K562 (cell line): ENCODE results near the gene C13orf46. TPM values are rescaled to one million over a fixed set of nuclear protein-coding genes. Genes with fewer than 3 reads are reported as not detected.

Experiments
- ATAC-seq: fragments of 200-7000 bp; cut with Tn5 transposase; 3 replicates; pipeline ENCODE4 v1.9.1; 2020; ENCODE audit warnings: moderate library complexity
- BruUV-seq: library from RNA; stranded (reverse); fragments of 400-500 nt; replicated peaks from 2 replicates; lab custom pipeline; 2021; lab: Mats Ljungman, UMichigan
- CTCF ChIA-PET: fragments of 300-600 bp; formaldehyde crosslinking; extraction: SDS; loops from one replicate; lab custom pipeline; 2021; ENCODE audit warnings: low intra/inter-chr PET ratio; lab: Yijun Ruan, JAX
- POLR2A ChIA-PET: fragments of 300-600, 350-650 bp; sonication (Branson Sonifier 250); formaldehyde crosslinking; extraction: SDS; loops from one replicate; lab custom pipeline; 2021; ENCODE audit warnings: antibody characterized with exemption, inconsistent platforms; lab: Yijun Ruan, JAX
- DNase-seq, 4 experiments: peaks; one replicate each; pipeline versions ENCODE4 v3.0.0 to v3.0.0-alpha.2; 2011 to 2018; ENCODE audit warnings: low spot score in 3 of 4, mixed read lengths in 3 of 4; ENCODE audit errors: extremely low read depth in 1 of 4
- FAIRE-seq: peaks from 2 replicates; lab custom pipeline; 2011; peaks lifted over from hg19 to GRCh38; lab: Jason Lieb, UNC
- H2AFZ ChIP-seq: 2 replicates; pipeline ENCODE4 v1.6.0; 2011; ENCODE audit warnings: low read depth, low read length, control low read depth, inconsistent platforms
- H3K27ac ChIP-seq: fragments of 200-600 bp; 3 replicates; pipeline ENCODE4 v1.8.0; 2011; ENCODE audit warnings: low read depth, mild to moderate bottlenecking, control low read depth, inconsistent platforms, low read length, moderate library complexity, mixed read lengths; ENCODE audit errors: extremely low read depth
- H3K27me3 ChIP-seq, 2 experiments: fragments of 300-600 bp in 1 of 2; 2 replicates in 1 of 2; 3 replicates in 1 of 2; pipeline versions ENCODE4 v1.6.0 to v1.8.0; 2011; ENCODE audit warnings: inconsistent platforms in 2 of 2, low read length in 2 of 2, mild to moderate bottlenecking in 1 of 2, mixed read lengths in 1 of 2, moderate library complexity in 1 of 2; ENCODE audit not compliant: control insufficient read depth in 2 of 2, insufficient read depth in 2 of 2
- H3K36me3 ChIP-seq: fragments of 300-600 bp; 3 replicates; pipeline ENCODE4 v1.8.0; 2011; ENCODE audit warnings: mild to moderate bottlenecking, low read length, inconsistent platforms; ENCODE audit not compliant: control insufficient read depth, insufficient read depth
- H3K4me1 ChIP-seq, 2 experiments: fragments of 200-600 bp in 1 of 2; replicated peaks in 1 of 2; 2 replicates in 1 of 2; 3 replicates in 1 of 2; pipeline versions ENCODE4 v1.5.1 to v1.8.0; 2011; ENCODE audit warnings: inconsistent platforms in 2 of 2, low read length in 2 of 2, mild to moderate bottlenecking in 1 of 2, mixed read lengths in 1 of 2, moderate library complexity in 1 of 2; ENCODE audit not compliant: control insufficient read depth in 2 of 2, insufficient read depth in 2 of 2
- H3K4me2 ChIP-seq: 2 replicates; pipeline ENCODE4 v1.6.1; 2011; ENCODE audit warnings: low read length, control low read depth, inconsistent platforms, mixed read lengths; ENCODE audit not compliant: insufficient read depth
- H3K4me3 ChIP-seq: fragments of 200-600 bp; sonication (generic), shearing (Covaris generic); 2 replicates; pipeline ENCODE4 v1.5.1; 2016; ENCODE audit warnings: control low read depth, inconsistent platforms
- H3K79me2 ChIP-seq: fragments of 200-600 bp; 3 replicates; pipeline ENCODE4 v1.8.0; 2011; ENCODE audit warnings: low read length, inconsistent platforms; ENCODE audit not compliant: control insufficient read depth, insufficient read depth
- H3K9ac ChIP-seq, 2 experiments: 2 replicates each; pipeline versions ENCODE4 v1.6.0 to v1.6.1; 2011; ENCODE audit warnings: low read depth in 2 of 2, low read length in 2 of 2, control low read depth in 1 of 2, inconsistent platforms in 1 of 2, mild to moderate bottlenecking in 1 of 2, mixed read lengths in 1 of 2; ENCODE audit not compliant: insufficient read depth in 1 of 2
- H3K9me1 ChIP-seq: one replicate; pipeline ENCODE4 v1.6.0; 2011; ENCODE audit warnings: inconsistent platforms, mild to moderate bottlenecking, low read length, moderate library complexity; ENCODE audit not compliant: control insufficient read depth, insufficient read depth
- H3K9me3 ChIP-seq: replicated peaks from 2 replicates; pipeline ENCODE4 v1.5.1; 2011; ENCODE audit warnings: low read depth, low read length, inconsistent platforms; ENCODE audit not compliant: control insufficient read depth, insufficient read depth
- H4K20me1 ChIP-seq: replicated peaks from 2 replicates; pipeline ENCODE4 v1.6.1; 2011; ENCODE audit warnings: low read length, inconsistent platforms, mixed read lengths; ENCODE audit not compliant: control insufficient read depth, insufficient read depth
- ATF2 ChIP-seq: sonication (generic); formaldehyde crosslinking; IDR thresholded peaks from 2 replicates; pipeline ENCODE4 v1.8.1; 2022; ENCODE audit warnings: missing genetic modification reagents
- ATF3 ChIP-seq, 2 experiments: fragments of 450-650 bp in 1 of 2; sonication (generic) in 1 of 2; formaldehyde crosslinking in 1 of 2; IDR thresholded peaks in 1 of 2; conservative IDR thresholded peaks in 1 of 2; 2 replicates each; pipeline versions ENCODE4 v1.6.1 to v1.8.1; 2016 to 2023; ENCODE audit warnings: mild to moderate bottlenecking in 2 of 2, moderate library complexity in 2 of 2, inconsistent platforms in 1 of 2, missing genetic modification reagents in 1 of 2
- CBX3 ChIP-seq, 2 experiments: IDR thresholded peaks; 1 replicate in 1 of 2; 2 replicates in 1 of 2; pipeline ENCODE4 v1.6.1; 2012; ENCODE audit warnings: inconsistent platforms in 2 of 2, low read length in 2 of 2, borderline replicate concordance in 1 of 2, control low read depth in 1 of 2
- CXXC5 ChIP-seq: fragments of 250-450 bp; sonication (Bioruptor Pico); IDR thresholded peaks from 2 replicates; pipeline ENCODE4 v1.8.0; 2022; ENCODE audit warnings: inconsistent platforms, mild to moderate bottlenecking, moderate library complexity
- EHMT2 ChIP-seq: fragments of 450-650 bp; IDR thresholded peaks from 2 replicates; pipeline ENCODE4 v1.6.1; 2018; ENCODE audit warnings: antibody characterized with exemption
- FOXA3 ChIP-seq, 2 experiments: fragments of 450-650 bp in 1 of 2; sonication (generic) in 1 of 2; formaldehyde crosslinking; IDR thresholded peaks in 1 of 2; conservative IDR thresholded peaks in 1 of 2; 2 replicates each; pipeline versions ENCODE4 v1.4.0 to v1.8.0; 2020 to 2022; ENCODE audit warnings: mild to moderate bottlenecking in 2 of 2, missing genetic modification reagents in 1 of 2
- NEUROD1 ChIP-seq: fragments of 150-350 bp; IDR thresholded peaks from 2 replicates; pipeline ENCODE4 v1.6.1; 2014; ENCODE audit warnings: borderline replicate concordance, low read length, low read depth; ENCODE audit not compliant: partially characterized antibody
- PHB ChIP-seq: fragments of 250-450 bp; sonication (Bioruptor Pico); IDR thresholded peaks from 2 replicates; pipeline ENCODE4 v1.5.0; 2021
- PHTF2 ChIP-seq: fragments of 250-450 bp; sonication (Bioruptor Pico); IDR thresholded peaks from 2 replicates; pipeline ENCODE4 v1.5.0; 2021; ENCODE audit warnings: mild to moderate bottlenecking
- PTBP1 ChIP-seq: fragments of 200-400 bp; formaldehyde crosslinking; IDR thresholded peaks from 2 replicates; pipeline ENCODE4 v1.6.1; 2017; ENCODE audit warnings: low read depth, low read length
- RUNX1 ChIP-seq: sonication (generic); IDR thresholded peaks from 2 replicates; pipeline ENCODE4 v1.6.1; 2016; ENCODE audit warnings: antibody characterized with exemption, low read depth
- ZBTB9 ChIP-seq: fragments of 450-650 bp; formaldehyde crosslinking; IDR thresholded peaks from 2 replicates; pipeline ENCODE4 v1.4.0; 2020; ENCODE audit warnings: mild to moderate bottlenecking, moderate library complexity
- ZNF23 ChIP-seq: fragments of 250-450 bp; sonication (Bioruptor Pico); IDR thresholded peaks from 2 replicates; pipeline ENCODE4 v1.4.0; 2020; ENCODE audit warnings: mild to moderate bottlenecking
- ZNF347 ChIP-seq: fragments of 450-650 bp; formaldehyde crosslinking; IDR thresholded peaks from 2 replicates; pipeline ENCODE4 v1.4.0; 2020; ENCODE audit warnings: low read depth, mild to moderate bottlenecking, moderate library complexity
- ZNF395 ChIP-seq: fragments of 200-800 bp; sonication (Bioruptor generic); IDR thresholded peaks from 2 replicates; pipeline ENCODE4 v1.6.1; 2017; ENCODE audit warnings: missing genetic modification characterization, missing compliant biosample characterization
- ZNF445 ChIP-seq: fragments of 250-450 bp; sonication (Bioruptor Pico); IDR thresholded peaks from 2 replicates; pipeline ENCODE4 v1.4.0; 2020; ENCODE audit warnings: low read depth, mild to moderate bottlenecking, moderate library complexity
- ZNF507 ChIP-seq: conservative IDR thresholded peaks from 2 replicates; pipeline ENCODE4 v1.6.1; 2017; ENCODE audit warnings: missing genetic modification characterization, missing compliant biosample characterization
- ZNF551 ChIP-seq: fragments of 250-450 bp; sonication (Bioruptor Pico); IDR thresholded peaks from 2 replicates; pipeline ENCODE4 v1.5.0; 2021; ENCODE audit warnings: mild to moderate bottlenecking, moderate library complexity
- ZNF699 ChIP-seq: fragments of 250-450 bp; sonication (Bioruptor Pico); IDR thresholded peaks from 2 replicates; pipeline ENCODE4 v1.8.0; 2021; ENCODE audit warnings: mild to moderate bottlenecking, moderate library complexity; ENCODE audit not compliant: insufficient replicate concordance
- WGBS: fragments of 100-300 bp; shearing (Covaris generic); methylation state at CpG from one replicate; pipeline ENCODE4 v1.1.6; 2016; ENCODE audit warnings: low coverage, mixed read lengths; ENCODE audit not compliant: insufficient coverage; ENCODE audit errors: missing lambda C conversion rate; 5-methylcytosine and 5-hydroxymethylcytosine counted together
- in situ Hi-C: fragments of 300-500 bp; cut with MboI; formaldehyde crosslinking; loops from 4 replicates; pipeline ENCODE4 v1.15.0; 2018; ENCODE audit warnings: inconsistent platforms, mixed read lengths
- intact Hi-C: fragments of 100-400 bp; cut with micrococcal nuclease; formaldehyde crosslinking; loops from 2 replicates; pipeline ENCODE4 v1.14.2; 2022
- polyA plus RNA-seq, 8 experiments: library from polyadenylated mRNA; depleted of rRNA in 4 of 8; stranded (reverse) in 5 of 8; unstranded in 3 of 8; fragments of >200 nt; fragmentation: Nextera tagmentation in 2 of 8; fragmentation: Illumina TruSeq in 1 of 8; extraction: Ambion mirVana in 2 of 8; extraction: Trizol in 1 of 8; gene quantifications; 2 replicates each; pipeline versions ENCODE4 v1.2.1 to v1.2.3, GENCODE V29; 2011 to 2014; ENCODE audit warnings: inconsistent platforms in 1 of 8, missing spikeins in 1 of 8
- total RNA-seq, 7 experiments: library from RNA; depleted of rRNA in 6 of 7; stranded (reverse); fragments of >200 nt in 6 of 7; fragmentation: Illumina TruSeq in 2 of 7; extraction: Trizol in 2 of 7; gene quantifications; 2 replicates each; pipeline versions ENCODE4 v1.2.1 to v1.2.3, GENCODE V29; 2011 to 2021; ENCODE audit warnings: low replicate concordance in 1 of 7

C13orf46 gene
- total and polyA plus RNA-seq, 9 of the 15 experiments (the other 6 are each of a cell fraction or from before 2014, with no cell fraction given), result 0.04 to 0.24 (median 0.05) TPM; not detected in 4

- CTCF ChIA-PET, result no interaction called here
- Histone ChIP-seq H2AFZ (no peak overlapping the region), H3K9me3 (no peaks in the 10 kb centered on the region), H3K27ac (no peak overlapping the region), H3K36me3 (no peaks in the 10 kb centered on the region), H3K79me2 (no peaks in the 10 kb centered on the region), H3K4me3 (no peak overlapping the region), H4K20me1 (no peaks in the 10 kb centered on the region), H3K4me1 (peaks cover 4 to 34% of the 10 kb centered on the region in 2 experiments; a peak in 4 of 5 replicates), H3K27me3 (no peaks in the 10 kb centered on the region), H3K9ac (no peak overlapping the region), H3K4me2 (no peak overlapping the region), H3K9me1 (no peaks in the 10 kb centered on the region)
- BruUV-seq, result no TSS peak
- TF ChIP-seq RUNX1 (no peak), PTBP1 (no peak), CXXC5 (CRISPR knock-in tag) (no peak), ZNF347 (no peak), CBX3 (IDR thresholded peaks at IDR 0.05; ENCODE audit: borderline replicate concordance in 1 of 2, low read length in 2 of 2) (no peak), ZNF395 (CRISPR knock-in tag) (no peak), FOXA3 (CRISPR knock-in tag; conservative IDR thresholded peaks at IDR 0.05 in 1 of 2, IDR thresholded peaks at IDR 0.05 in 1 of 2) (no peak), ZNF551 (CRISPR knock-in tag) (no peak), ZNF507 (tag) (no peak), ATF2 (CRISPR knock-in tag) (no peak), PHTF2 (CRISPR knock-in tag) (no peak), EHMT2 (no peak), ZNF445 (CRISPR knock-in tag) (no peak), ZBTB9 (CRISPR knock-in tag) (no peak), NEUROD1 (no peak), ZNF699 (CRISPR knock-in tag) (no peak), ZNF23 (no peak), ATF3 (IDR thresholded peaks at IDR 0.05) (no peak), ATF3 (CRISPR knock-in tag; conservative IDR thresholded peaks at IDR 0.05) (no peak), PHB (no peak)
- no peak for DNase-seq
- intact Hi-C loops, result no loop called here
- 40% methylated on average over 1 of the region's 29 CpGs for WGBS
- in situ Hi-C loops, result no loop called here
- POLR2A ChIA-PET, result no interaction called here
- ATAC-seq, result no peak
- no peak for FAIRE-seq
These were observed 18.6 kb downstream of the C13orf46 start for GRCh38 chr13:113955235-113955634.
